Right renal pelvis (tissue), 4 donors: ENCODE data around the gene SLAMF9. TPM values are rescaled to one million over a fixed set of nuclear protein-coding genes. Genes with fewer than 3 reads are reported as not detected.

Experiments used
- DNase-seq, 4 donors: peaks; one replicate each; pipeline ENCODE4 v3.0.0-alpha.2; 2013; ENCODE audit warnings: low read depth in 4 of 4, low spot score in 3 of 4, missing footprints in 1 of 4
- polyA plus RNA-seq, 4 donors: library from polyadenylated mRNA; unstranded; fragments of 120-200 nt; gene quantifications; one replicate each; pipeline ENCODE4 v1.2.1, GENCODE V29; 2013; ENCODE audit not compliant: insufficient read length in 4 of 4

Gene SLAMF9
- not detected for polyA plus RNA-seq

GRCh38 chr1:159953536-159954515, at the start of gene SLAMF9:
Gene SLAMF9 (minus strand): TSS chr1:159954237. CDS start chr1:159954137, 100 bp downstream.
- no peak for DNase-seq

- no peak for DNase-seq
These were observed 47.4 kb upstream of the SLAMF9 start for GRCh38 chr1:160001440-160001839.

- no peak for DNase-seq
These were observed 45.2 kb upstream of the SLAMF9 start for GRCh38 chr1:159999204-159999603.

- no peak for DNase-seq
These were observed 42.6 kb upstream of the SLAMF9 start for GRCh38 chr1:159996653-159997052.

- DNase-seq = no peak
These were observed 40.9 kb upstream of the SLAMF9 start for GRCh38 chr1:159994896-159995295.

GRCh38 chr1:159993911-159994310, 39.9 kb upstream of the SLAMF9 start:
- DNase-seq = no peak

- DNase-seq = no peak
These were observed 38.1 kb upstream of the SLAMF9 start for GRCh38 chr1:159992161-159992560.

- no peak for DNase-seq
These were observed 37.5 kb upstream of the SLAMF9 start for GRCh38 chr1:159991513-159991912.

GRCh38 chr1:159990005-159990404, 36.0 kb upstream of the SLAMF9 start:
- no peak for DNase-seq

- DNase-seq = no peak
These were observed 35.5 kb upstream of the SLAMF9 start for GRCh38 chr1:159989581-159989980.

- DNase-seq = no peak
These were observed 34.0 kb upstream of the SLAMF9 start for GRCh38 chr1:159988006-159988405.

- no peak for DNase-seq
These were observed 33.1 kb upstream of the SLAMF9 start for GRCh38 chr1:159987186-159987585.

- DNase-seq = no peak
These were observed 32.5 kb upstream of the SLAMF9 start for GRCh38 chr1:159986531-159986930.

- no peak for DNase-seq
These were observed 32.1 kb upstream of the SLAMF9 start for GRCh38 chr1:159986093-159986492.

- DNase-seq = no peak
These were observed 31.4 kb upstream of the SLAMF9 start for GRCh38 chr1:159985473-159985872.

- no peak for DNase-seq
These were observed 29.6 kb upstream of the SLAMF9 start for GRCh38 chr1:159983681-159984080.

GRCh38 chr1:159982280-159982679, 28.2 kb upstream of the SLAMF9 start:
- DNase-seq = no peak

GRCh38 chr1:159981351-159982055, 27.5 kb upstream of the SLAMF9 start:
- no peak for DNase-seq

GRCh38 chr1:159980786-159981185, 26.7 kb upstream of the SLAMF9 start:
- no peak for DNase-seq

- no peak for DNase-seq
These were observed 26.0 kb upstream of the SLAMF9 start for GRCh38 chr1:159980076-159980475.

GRCh38 chr1:159979257-159979656, 25.2 kb upstream of the SLAMF9 start:
- no peak for DNase-seq

GRCh38 chr1:159978107-159978398, 24.0 kb upstream of the SLAMF9 start:
- no peak for DNase-seq
